Epithelial cell of esophagus (primary cell): ENCODE results near the gene EIF1.

Experiments used
- DNase-seq: peaks from one replicate; pipeline ENCODE4 v3.0.0; 2010; ENCODE audit warnings: low read depth
- H3K4me3 ChIP-seq: 2 replicates; pipeline ENCODE4 v1.5.1; 2011; ENCODE audit warnings: mild to moderate bottlenecking, low read length, control low read depth
- CTCF ChIP-seq: IDR thresholded peaks from 2 replicates; pipeline ENCODE4 v1.5.1; 2011; ENCODE audit warnings: low read depth, mild to moderate bottlenecking, low read length, control low read depth, inconsistent platforms; ENCODE audit not compliant: insufficient read depth; ENCODE audit errors: missing control alignments

The EIF1 gene

GRCh38 chr17:41702712-41703111 is 14.0 kb downstream of the EIF1 start:
- H3K4me3 ChIP-seq, result no peak overlapping the region
- no peak for DNase-seq
- no peak for TF ChIP-seq CTCF

DNA sequence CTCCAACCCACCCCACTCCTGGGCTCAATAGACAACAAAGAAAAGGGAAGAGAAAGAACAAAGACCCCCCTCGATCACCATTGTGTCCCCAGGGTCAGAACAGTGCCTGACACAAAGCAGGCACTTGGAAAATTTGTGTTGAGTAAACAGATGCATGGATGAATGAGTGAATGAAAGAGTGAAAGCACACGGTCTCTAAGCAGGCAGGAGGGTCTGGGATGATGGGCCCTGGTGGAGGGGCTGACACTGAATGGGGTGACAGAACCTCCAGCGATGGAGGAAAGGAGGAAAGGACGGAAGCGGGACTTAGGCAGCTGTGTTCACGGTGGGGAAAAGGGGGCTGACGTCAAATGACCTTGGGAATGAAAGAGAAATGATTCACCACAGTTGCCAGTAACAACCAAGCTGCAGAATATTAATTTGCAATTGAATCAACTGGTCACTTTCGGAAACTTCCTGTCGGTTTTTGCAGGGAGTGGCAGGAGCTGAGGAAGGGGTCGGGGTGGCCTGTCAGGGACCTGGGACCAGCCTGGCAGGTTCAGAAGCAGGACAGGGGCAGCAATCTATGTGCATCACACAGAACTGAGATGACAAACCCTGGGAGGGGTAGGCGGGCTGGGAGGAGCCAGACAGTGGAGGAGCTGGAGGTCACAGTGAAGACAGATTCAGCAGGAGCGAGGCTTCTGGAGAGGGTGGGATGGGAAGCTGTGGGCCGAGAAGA is 16.7 kb downstream of the EIF1 start:
- TF ChIP-seq CTCF, result no peak
- no peak for DNase-seq

DNA sequence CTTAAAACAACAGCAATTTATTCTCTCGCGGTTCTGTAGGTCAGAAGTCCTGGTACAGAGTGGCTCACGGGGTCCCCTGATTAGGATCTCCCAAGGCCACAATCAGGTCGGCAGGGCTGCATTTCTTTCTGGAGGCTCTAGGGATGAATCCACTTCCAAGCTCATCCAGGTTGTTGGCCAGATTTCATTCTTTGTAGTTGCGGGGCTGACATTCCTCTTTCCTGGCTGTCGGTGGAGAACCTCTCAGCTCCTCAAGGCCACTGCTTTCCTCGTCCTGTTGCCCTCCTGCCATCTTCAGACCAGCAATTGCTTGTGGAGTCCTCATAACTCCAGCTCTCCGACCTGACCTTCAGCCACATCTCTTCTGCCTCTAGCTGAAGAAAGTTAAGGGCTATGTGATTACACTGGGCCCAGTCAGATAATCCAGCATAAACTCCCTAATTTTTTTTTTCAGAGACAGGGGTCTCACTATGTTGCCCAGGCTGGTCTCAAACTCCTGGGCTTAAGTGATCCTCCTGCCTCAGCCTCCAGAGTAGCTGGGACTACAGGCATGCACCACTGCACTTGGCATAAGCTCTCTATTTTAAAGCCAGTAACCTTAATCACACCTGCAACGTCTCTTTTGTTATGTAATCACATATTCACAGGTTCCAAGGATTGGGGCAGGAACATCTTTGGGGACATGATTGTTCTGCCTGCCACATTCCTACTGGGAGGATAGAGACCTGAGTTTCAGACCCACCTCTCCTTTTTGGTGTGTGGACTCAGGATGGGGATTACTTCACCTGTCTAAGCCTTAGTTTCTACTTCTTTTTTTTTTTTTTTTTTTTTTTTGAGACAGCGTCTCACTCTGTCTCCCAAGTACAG is 19.4 kb downstream of the EIF1 start:
- TF ChIP-seq CTCF, result no peak
- no peak overlapping the region for H3K4me3 ChIP-seq
- DNase-seq, result no peak

More for the DNA sequence above, 16.7 kb downstream of the EIF1 start:
- no peak overlapping the region for H3K4me3 ChIP-seq

DNA sequence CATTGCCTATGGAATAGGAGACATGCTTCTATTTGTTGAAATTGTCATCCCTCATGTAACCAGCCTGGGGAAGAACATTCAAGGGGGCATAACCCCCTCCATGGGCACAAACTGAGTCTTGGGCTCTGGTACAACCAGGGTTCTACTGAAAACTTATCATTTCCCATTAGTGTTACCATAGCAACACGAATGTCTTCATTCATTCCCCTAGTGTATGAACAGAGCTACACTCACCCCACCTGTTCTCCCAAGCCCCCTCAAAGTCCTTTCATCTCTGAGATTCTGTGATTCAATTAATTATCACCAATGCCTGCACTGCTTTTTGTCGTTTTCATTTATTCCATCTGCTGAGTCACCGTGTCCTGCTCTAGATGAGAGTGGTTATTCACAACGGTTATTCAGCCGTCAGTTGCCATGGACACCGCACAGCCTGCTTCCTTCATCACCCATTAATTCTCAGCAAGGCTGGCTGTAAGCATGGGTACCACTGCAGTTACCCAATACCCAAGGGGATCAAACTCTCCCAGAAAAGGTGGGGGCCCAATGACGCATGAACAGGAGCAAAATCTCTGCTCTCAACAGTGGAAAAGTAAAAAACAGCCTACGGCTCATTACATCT is 21.9 kb downstream of the EIF1 start:
- DNase-seq, result peak; percentile 76
- TF ChIP-seq CTCF, result no peak
- H3K4me3 ChIP-seq, result no peak overlapping the region

GRCh38 chr17:41711669-41712400 is 23.1 kb downstream of the EIF1 start, which contains the start of gene GAST:
GAST (plus strand) TSS chr17:41712331; CDS start chr17:41715437, 3,106 bp downstream.
- no peak for DNase-seq
- TF ChIP-seq CTCF, result no peak
- H3K4me3 ChIP-seq, result no peak within 1 kb of the TSS
